OCI-LY1 (cell line): ENCODE measurements around the gene SMAD6.

Experiments
- EZH2 ChIP-seq: fragments of 200-600 bp; sonication (generic), shearing (Covaris generic); IDR thresholded peaks from 2 replicates; pipeline ENCODE4 v1.8.0; 2017; ENCODE audit warnings: borderline replicate concordance, mixed run types, mild to moderate bottlenecking, antibody characterized with exemption, low read length, moderate library complexity, mixed read lengths
- TF ChIP-seq, protein P1 (sequence below): fragments of 200-600 bp; sonication (generic), shearing (Covaris generic); IDR thresholded peaks from 2 replicates; pipeline ENCODE4 v1.5.1; 2017; ENCODE audit warnings: mild to moderate bottlenecking, antibody characterized with exemption, low read length, moderate library complexity, mixed read lengths

DNA sequence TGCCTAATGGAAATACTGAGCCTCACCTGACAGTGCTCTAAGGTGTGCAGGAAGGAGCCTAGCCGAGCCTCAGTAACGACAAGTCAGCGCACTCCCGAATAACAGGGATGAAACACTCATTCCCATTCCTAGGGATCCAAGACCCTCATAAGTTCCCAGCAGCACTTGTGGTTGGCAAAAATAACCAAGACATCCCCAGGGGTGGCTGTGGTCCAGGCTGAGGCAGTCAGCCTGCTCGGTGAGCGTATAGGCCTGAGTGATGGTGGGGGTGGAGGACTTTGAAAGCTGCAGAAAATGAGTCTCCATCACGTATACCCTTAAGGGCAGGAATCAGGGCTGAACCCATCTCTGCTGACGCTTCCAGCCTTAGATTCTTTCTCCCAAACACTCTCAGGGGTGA, 120.1 kb downstream of the SMAD6 start:
- TF ChIP-seq, protein P1, sequence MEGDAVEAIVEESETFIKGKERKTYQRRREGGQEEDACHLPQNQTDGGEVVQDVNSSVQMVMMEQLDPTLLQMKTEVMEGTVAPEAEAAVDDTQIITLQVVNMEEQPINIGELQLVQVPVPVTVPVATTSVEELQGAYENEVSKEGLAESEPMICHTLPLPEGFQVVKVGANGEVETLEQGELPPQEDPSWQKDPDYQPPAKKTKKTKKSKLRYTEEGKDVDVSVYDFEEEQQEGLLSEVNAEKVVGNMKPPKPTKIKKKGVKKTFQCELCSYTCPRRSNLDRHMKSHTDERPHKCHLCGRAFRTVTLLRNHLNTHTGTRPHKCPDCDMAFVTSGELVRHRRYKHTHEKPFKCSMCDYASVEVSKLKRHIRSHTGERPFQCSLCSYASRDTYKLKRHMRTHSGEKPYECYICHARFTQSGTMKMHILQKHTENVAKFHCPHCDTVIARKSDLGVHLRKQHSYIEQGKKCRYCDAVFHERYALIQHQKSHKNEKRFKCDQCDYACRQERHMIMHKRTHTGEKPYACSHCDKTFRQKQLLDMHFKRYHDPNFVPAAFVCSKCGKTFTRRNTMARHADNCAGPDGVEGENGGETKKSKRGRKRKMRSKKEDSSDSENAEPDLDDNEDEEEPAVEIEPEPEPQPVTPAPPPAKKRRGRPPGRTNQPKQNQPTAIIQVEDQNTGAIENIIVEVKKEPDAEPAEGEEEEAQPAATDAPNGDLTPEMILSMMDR, result no peak
- no peak for TF ChIP-seq EZH2
